Right lobe of liver (tissue), 6 donors: ENCODE data around the gene OSBPL10. TPM values are rescaled to one million over a fixed set of nuclear protein-coding genes. Genes with fewer than 3 reads are reported as not detected.
"Not testable (repeated sequence)": the region's sequence is repeated elsewhere in the genome, so short reads cannot be mapped to it uniquely, and the experiment has no call there.

Experiments used
- ATAC-seq, 4 donors: fragments of 200-7000 bp; cut with Tn5 transposase; one replicate each; pipeline ENCODE4 v1.9.1; 2020; ENCODE audit warnings: mild to moderate bottlenecking in 4 of 4, moderate library complexity in 4 of 4
- DNase-seq, 3 donors: peaks; one replicate each; pipeline ENCODE4 v3.0.0-alpha.2; 2020
- H3K27ac ChIP-seq, 3 donors: fragments of 200-600 bp; one replicate each; pipeline ENCODE4 v1.8.0; 2022
- H3K27me3 ChIP-seq, 2 donors: fragments of 200-600 bp; one replicate each; pipeline ENCODE4 v1.8.0; 2022
- H3K36me3 ChIP-seq, 4 donors: fragments of 200-600 bp; sonication (generic) in 1 of 4; one replicate each; pipeline versions ENCODE4 v1.5.1 to v1.8.0; 2017 to 2022; ENCODE audit warnings: control low read depth in 1 of 4
- H3K4me1 ChIP-seq, 4 donors: fragments of 200-600 bp; sonication (generic) in 1 of 4; one replicate each; pipeline versions ENCODE4 v1.5.1 to v1.8.0; 2017 to 2022; ENCODE audit warnings: control low read depth in 1 of 4
- H3K4me3 ChIP-seq, 3 donors: fragments of 200-600 bp; one replicate each; pipeline ENCODE4 v1.8.0; 2022
- H3K9me3 ChIP-seq, 4 donors: fragments of 200-600 bp; sonication (generic) in 1 of 4; one replicate each; pipeline versions ENCODE4 v1.5.1 to v1.8.0; 2017 to 2022; ENCODE audit warnings: control low read depth in 1 of 4
- CTCF ChIP-seq, 4 donors: fragments of 200-600 bp in 3 of 4; fragments of 450-650 bp in 1 of 4; IDR thresholded peaks; one replicate each; pipeline versions ENCODE4 v1.5.1 to v1.8.0; 2016 to 2022; ENCODE audit warnings: antibody characterized with exemption in 4 of 4, mild to moderate bottlenecking in 2 of 4
- POLR2A ChIP-seq: fragments of 450-650 bp; IDR thresholded peaks from one replicate; pipeline ENCODE4 v1.6.1; 2017; ENCODE audit warnings: antibody characterized with exemption, mild to moderate bottlenecking
- WGBS: methylation state at CpG from one replicate; pipeline ENCODE4 v1.1.6; 2018; ENCODE audit warnings: low coverage, low lambda C conversion rate; ENCODE audit not compliant: insufficient coverage; ENCODE audit errors: missing lambda C conversion rate; 5-methylcytosine and 5-hydroxymethylcytosine counted together
- intact Hi-C, 2 donors: fragments of 100-400 bp; cut with DNase I; formaldehyde crosslinking; loops; one replicate each; pipeline versions ENCODE4 v1.11.2 to v1.14.1; 2022
- total RNA-seq, 6 experiments: library from RNA; depleted of rRNA in 2 of 6; stranded (reverse); fragments of >200 nt in 2 of 6; fragmentation: NEBNext Ultra II Directional in 3 of 6; extraction: Animal tissue kit (Norgen Biotek cat#: 25700) in 3 of 6; gene quantifications; one replicate each; pipeline versions ENCODE4 v1.1.0 to v1.2.4, GENCODE V29; 2016 to 2023
- donor health status: DM: no; HTN: yes; CAD: no.
- donor health status: DM: no; HTN: no; CAD: no.
- donor health status: DM: no; HTN: no; CAD: no.
- donor health status: DM: no; HTN: yes; CAD: no.
- donor health status: DM: no; HTN: yes; CAD: no.

Gene OSBPL10
- total RNA-seq, 6 experiments from 2014 or later: 2.2 to 13.0 (median 3.7) TPM

GRCh38 chr3:31785734-31786133 lies 195.3 kb downstream of the OSBPL10 start:
- intact Hi-C loops: no loop called here
- WGBS: no CpG with 5 or more reads among the region's 1 CpG
- no peak overlapping the region for H3K4me3 ChIP-seq
- TF ChIP-seq CTCF (IDR thresholded peaks at IDR 0.05) (no peak), POLR2A (no peak)
- no peaks in the 10 kb centered on the region for H3K27me3 ChIP-seq
- H3K27ac ChIP-seq: no peak overlapping the region
- H3K4me1 ChIP-seq: no peaks in the 10 kb centered on the region
- H3K36me3 ChIP-seq: no peaks in the 10 kb centered on the region
- H3K9me3 ChIP-seq: no peaks in the 10 kb centered on the region
- no peak for DNase-seq
- no peak for ATAC-seq

DNA sequence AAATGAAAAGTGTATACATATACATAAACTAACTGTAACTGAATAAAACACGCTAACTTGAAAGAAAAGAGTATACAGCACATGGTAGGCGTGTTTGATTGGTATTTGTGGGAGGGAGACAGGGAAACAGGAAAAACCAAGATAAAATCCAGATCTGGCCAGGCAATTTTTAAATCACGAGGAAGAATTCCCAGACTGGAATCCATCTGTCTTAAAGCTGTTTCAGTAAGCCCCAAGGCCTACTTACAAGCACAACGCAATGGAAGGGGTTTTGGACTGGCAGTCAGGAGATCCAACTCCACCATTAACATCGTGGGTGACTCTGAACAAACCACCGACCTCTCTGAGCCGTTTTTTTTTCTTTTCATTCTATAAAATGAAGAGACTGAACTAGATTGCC lies 195.8 kb downstream of the OSBPL10 start:
- H3K4me3 ChIP-seq: no peak overlapping the region
- no peak for TF ChIP-seq CTCF (IDR thresholded peaks at IDR 0.05)
- TF ChIP-seq POLR2A: no peak
- no peaks in the 10 kb centered on the region for H3K27me3 ChIP-seq
- no peaks in the 10 kb centered on the region for H3K4me1 ChIP-seq
- intact Hi-C loops: no loop called here
- no peak overlapping the region for H3K27ac ChIP-seq
- ATAC-seq (no peak), DNase-seq (no peak)
- no peaks in the 10 kb centered on the region for H3K36me3 ChIP-seq
- H3K9me3 ChIP-seq: no peaks in the 10 kb centered on the region
- WGBS: 66% methylated on average over 7 of the region's 7 CpGs

DNA sequence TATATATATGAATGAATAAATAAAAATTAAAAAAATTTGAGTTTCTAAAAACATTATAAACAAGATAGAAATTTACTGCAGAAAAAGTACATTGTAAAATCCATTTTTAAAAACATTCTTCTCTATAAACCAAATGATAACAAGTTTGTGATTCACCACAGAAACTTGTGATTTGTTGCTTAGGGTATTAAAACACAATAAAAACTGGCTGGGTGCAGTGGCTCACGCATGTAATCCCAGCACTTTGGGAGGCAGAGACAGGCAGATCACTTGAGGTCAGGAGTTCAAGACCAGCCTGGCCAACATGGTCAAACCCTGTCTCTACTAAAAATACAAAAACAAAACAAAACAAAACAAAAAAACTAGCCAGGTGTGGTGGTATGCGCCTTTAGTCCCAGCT lies 197.2 kb downstream of the OSBPL10 start:
- 52% methylated on average over 2 of the region's 2 CpGs for WGBS
- H3K27me3 ChIP-seq, H3K4me1 ChIP-seq, intact Hi-C loops, DNase-seq, H3K4me3 ChIP-seq, H3K36me3 ChIP-seq, H3K27ac ChIP-seq, H3K9me3 ChIP-seq, ATAC-seq: not testable (repeated sequence)

- DNase-seq, H3K27me3 ChIP-seq, H3K4me1 ChIP-seq, H3K9me3 ChIP-seq, ATAC-seq, intact Hi-C loops, H3K27ac ChIP-seq, H3K36me3 ChIP-seq, H3K4me3 ChIP-seq: not testable (repeated sequence)
- WGBS: 80% methylated on average over 1 of the region's 1 CpG
These were observed 198.8 kb downstream of the OSBPL10 start for GRCh38 chr3:31782306-31782705.

- no peaks in the 10 kb centered on the region for H3K27me3 ChIP-seq
- intact Hi-C loops: no loop called here
- H3K4me1 ChIP-seq: no peaks in the 10 kb centered on the region
- no peak for TF ChIP-seq POLR2A
- TF ChIP-seq CTCF (IDR thresholded peaks at IDR 0.05): no peak
- H3K9me3 ChIP-seq: no peaks in the 10 kb centered on the region
- H3K36me3 ChIP-seq: no peaks in the 10 kb centered on the region
- 75% methylated on average over 1 of the region's 1 CpG for WGBS
- no peak overlapping the region for H3K27ac ChIP-seq
- DNase-seq (no peak), ATAC-seq (no peak)
- no peak overlapping the region for H3K4me3 ChIP-seq
These were observed 201.5 kb downstream of the OSBPL10 start for GRCh38 chr3:31779514-31779913.

DNA sequence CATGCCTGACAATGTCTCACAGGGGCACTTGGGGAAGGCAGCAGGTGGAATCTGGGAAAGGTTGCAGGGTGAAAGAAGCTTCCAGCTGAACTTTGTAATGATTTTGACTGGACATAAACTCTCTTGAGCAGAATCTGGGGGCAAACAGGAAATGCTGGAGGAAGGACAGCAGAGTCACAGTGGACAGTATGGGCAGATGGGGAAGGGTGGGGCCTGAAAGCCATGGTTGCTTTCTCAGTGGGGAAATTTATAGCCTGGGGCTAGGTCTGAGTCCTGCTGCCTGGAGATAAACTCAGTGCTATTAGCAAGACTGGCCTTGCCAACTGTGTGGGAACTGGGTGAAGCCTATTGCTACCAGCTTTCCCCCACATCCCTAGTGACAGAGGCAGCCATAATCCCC lies 203.2 kb downstream of the OSBPL10 start:
- intact Hi-C loops: no loop called here
- ATAC-seq: no peak
- no peaks in the 10 kb centered on the region for H3K27me3 ChIP-seq

More for the DNA sequence above, 203.2 kb downstream of the OSBPL10 start:
- Histone ChIP-seq H3K4me3 (no peak overlapping the region), H3K27ac (no peak overlapping the region), H3K4me1 (no peaks in the 10 kb centered on the region), H3K9me3 (no peaks in the 10 kb centered on the region), H3K36me3 (no peaks in the 10 kb centered on the region)
- TF ChIP-seq CTCF (IDR thresholded peaks at IDR 0.05) (no peak), POLR2A (no peak)
- no peak for DNase-seq
